ENCODE results near the gene BMP8A.
"Not testable (repeated sequence)": the region's sequence is repeated elsewhere in the genome, so short reads cannot be mapped to it uniquely, and the experiment has no call there.

The BMP8A gene

GRCh38 chr1:39491146-39491921 lies at the start of gene BMP8A:
Gene BMP8A (plus strand): TSS chr1:39491636. CDS start chr1:39491992, 356 bp downstream.
- no peak for DNase-seq (ENCODE audit: low read depth)

GRCh38 chr1:39441797-39442196 lies 49.6 kb upstream of the BMP8A start:
- DNase-seq (ENCODE audit: low read depth): no peak

GRCh38 chr1:39445573-39445972 lies 45.9 kb upstream of the BMP8A start:
- DNase-seq (ENCODE audit: low read depth): no peak

GRCh38 chr1:39446986-39447567 lies 44.4 kb upstream of the BMP8A start:
- DNase-seq (ENCODE audit: low read depth): no peak

GRCh38 chr1:39450041-39450440 lies 41.4 kb upstream of the BMP8A start:
- DNase-seq (ENCODE audit: low read depth): not testable (repeated sequence)

- DNase-seq (ENCODE audit: low read depth): peak; percentile 47
These were observed 40.4 kb upstream of the BMP8A start for GRCh38 chr1:39450956-39451606.

GRCh38 chr1:39452081-39452480 lies 39.4 kb upstream of the BMP8A start:
- DNase-seq (ENCODE audit: low read depth): no peak

GRCh38 chr1:39452540-39452939 lies 38.9 kb upstream of the BMP8A start:
- no peak for DNase-seq (ENCODE audit: low read depth)

GRCh38 chr1:39453603-39454002 lies 37.8 kb upstream of the BMP8A start:
- peak; percentile 23 for DNase-seq (ENCODE audit: low read depth)

- no peak for DNase-seq (ENCODE audit: low read depth)
These were observed 32.4 kb upstream of the BMP8A start for GRCh38 chr1:39458991-39459390.

- peak; percentile 21 for DNase-seq (ENCODE audit: low read depth)
These were observed 29.4 kb upstream of the BMP8A start for GRCh38 chr1:39462074-39462473.

GRCh38 chr1:39466413-39467107 lies 24.9 kb upstream of the BMP8A start:
- DNase-seq (ENCODE audit: low read depth): no peak

GRCh38 chr1:39467108-39467720 lies 24.2 kb upstream of the BMP8A start:
- DNase-seq (ENCODE audit: low read depth): peak; percentile 14

- DNase-seq (ENCODE audit: low read depth): no peak
These were observed 22.3 kb upstream of the BMP8A start for GRCh38 chr1:39469150-39469549.

GRCh38 chr1:39470040-39470439 lies 21.4 kb upstream of the BMP8A start:
- DNase-seq (ENCODE audit: low read depth): no peak

GRCh38 chr1:39472826-39473225 lies 18.6 kb upstream of the BMP8A start:
- no peak for DNase-seq (ENCODE audit: low read depth)

GRCh38 chr1:39473324-39473723 lies 18.1 kb upstream of the BMP8A start:
- DNase-seq (ENCODE audit: low read depth): no peak

GRCh38 chr1:39474810-39475209 lies 16.6 kb upstream of the BMP8A start:
- no peak for DNase-seq (ENCODE audit: low read depth)

GRCh38 chr1:39475551-39475950 lies 15.9 kb upstream of the BMP8A start:
- DNase-seq (ENCODE audit: low read depth): not testable (repeated sequence)

GRCh38 chr1:39478126-39478915 lies 13.1 kb upstream of the BMP8A start:
- DNase-seq (ENCODE audit: low read depth): peak; percentile 17

- DNase-seq (ENCODE audit: low read depth): no peak
These were observed 10.1 kb upstream of the BMP8A start for GRCh38 chr1:39481289-39481688.

Measured in GM04503 (cell line).